Measurements from ENCODE around the gene UIMC1.
"Not testable (repeated sequence)": the region's sequence is repeated elsewhere in the genome, so short reads cannot be mapped to it uniquely, and the experiment has no call there.

Gene UIMC1

GRCh38 chr5:177006265-177006972, at the start of gene UIMC1:
Gene UIMC1, minus strand, starts transcription at chr5:177006779. Its CDS starts 24,164 bp downstream, at chr5:176982615.
- DNase-seq, result peak; percentile 65

GRCh38 chr5:177049285-177049684, 42.7 kb upstream of the UIMC1 start:
- DNase-seq, result no peak

GRCh38 chr5:177048531-177048930, 42.0 kb upstream of the UIMC1 start:
- not testable (repeated sequence) for DNase-seq

- DNase-seq, result no peak
Observed at GRCh38 chr5:177045631-177046030, 39.1 kb upstream of the UIMC1 start.

- DNase-seq, result no peak
Observed at GRCh38 chr5:177044641-177045040, 38.1 kb upstream of the UIMC1 start.

GRCh38 chr5:177043958-177044357, 37.4 kb upstream of the UIMC1 start:
- no peak for DNase-seq

GRCh38 chr5:177043114-177043513, 36.5 kb upstream of the UIMC1 start:
- no peak for DNase-seq

DNA sequence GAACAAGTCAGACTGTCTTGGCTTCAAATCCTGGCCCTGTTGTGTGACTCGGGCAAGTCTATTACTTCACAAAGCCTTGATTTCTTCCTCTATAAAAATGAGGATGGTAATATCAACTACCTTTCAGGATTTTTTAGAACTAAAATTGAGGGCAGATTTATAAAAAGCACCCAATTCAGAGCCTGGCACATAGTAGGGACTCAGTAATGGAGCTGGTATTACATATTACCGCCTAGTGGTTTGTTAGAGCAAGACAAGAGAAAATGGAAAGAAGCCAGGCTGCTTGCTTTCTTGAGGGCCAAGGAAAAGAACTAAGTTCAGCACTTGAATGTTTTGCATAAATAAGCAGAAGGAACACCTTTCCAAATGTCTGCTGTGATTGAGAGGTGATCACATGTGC, 35.4 kb upstream of the UIMC1 start:
- DNase-seq, result no peak

DNA sequence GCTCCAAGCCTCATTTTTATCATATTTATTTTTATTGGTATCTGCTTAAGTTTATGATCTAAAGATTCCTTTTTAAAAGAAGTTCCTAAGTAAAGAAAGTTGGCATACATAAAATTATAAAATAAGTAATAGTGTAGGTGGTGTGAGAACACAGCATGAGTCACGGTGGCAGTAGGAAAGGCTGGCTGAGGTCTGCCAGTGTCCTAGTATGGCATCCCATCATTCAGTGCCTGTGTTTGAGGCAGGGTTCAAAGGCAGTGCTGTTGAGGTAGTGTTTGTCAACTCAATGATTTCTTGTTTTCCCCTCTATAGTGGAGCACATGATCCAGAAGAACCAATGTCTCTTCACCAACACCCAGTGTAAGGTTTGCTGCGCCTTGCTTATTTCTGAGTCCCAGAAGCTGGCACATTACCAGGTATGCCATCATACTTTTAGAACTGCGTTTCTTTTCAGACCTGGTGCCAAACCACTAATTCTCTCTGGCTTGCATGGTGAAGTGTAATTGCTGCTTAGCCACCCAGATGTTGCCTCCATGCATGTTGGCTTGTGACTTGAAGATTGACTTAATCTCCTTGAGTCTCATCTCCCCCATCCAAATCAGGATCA, 34.3 kb upstream of the UIMC1 start:
- DNase-seq, result no peak

GRCh38 chr5:177036921-177037320, 30.3 kb upstream of the UIMC1 start:
- no peak for DNase-seq

DNA sequence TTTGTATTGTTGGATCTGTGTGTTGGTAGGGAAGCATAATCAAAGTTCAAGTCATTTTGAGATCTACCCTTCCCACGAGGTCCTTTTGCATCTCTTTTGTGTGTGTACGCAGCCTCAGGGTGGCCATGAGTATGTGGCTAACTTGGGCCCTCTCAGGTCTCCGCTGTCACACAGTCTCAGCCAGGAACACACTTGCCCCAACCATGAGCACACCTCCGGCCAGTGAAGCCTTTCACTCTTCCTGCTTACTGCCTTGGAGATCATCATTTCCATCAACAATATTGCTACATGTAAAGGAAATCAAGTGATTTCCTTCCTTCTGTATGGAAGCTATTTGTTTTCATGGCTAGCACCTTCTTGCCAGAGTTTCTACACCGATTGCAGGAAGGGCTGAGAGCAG, 29.9 kb upstream of the UIMC1 start:
- DNase-seq, result no peak

DNA sequence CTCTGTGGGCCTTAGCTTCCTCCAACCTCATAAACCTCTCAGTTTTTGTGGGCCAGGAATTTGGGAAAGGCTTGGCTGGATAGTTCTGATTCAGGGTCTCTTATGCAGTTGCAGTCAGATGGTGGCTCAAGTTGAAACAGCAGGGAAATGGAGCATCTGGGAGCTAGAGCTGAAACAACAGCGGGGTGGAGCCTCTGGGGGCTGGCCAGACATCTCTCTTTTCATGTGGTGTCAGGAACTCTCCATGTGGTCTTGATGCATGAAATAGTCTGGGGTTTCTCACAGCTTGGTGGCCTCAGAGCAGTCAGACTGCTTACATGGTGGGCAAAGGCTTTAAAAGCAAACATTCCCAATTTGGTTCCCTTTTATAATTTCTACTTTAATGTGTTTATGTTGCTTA, 29.4 kb upstream of the UIMC1 start:
- DNase-seq, result no peak

- DNase-seq, result no peak
Observed at GRCh38 chr5:177029498-177029897, 22.9 kb upstream of the UIMC1 start.

DNA sequence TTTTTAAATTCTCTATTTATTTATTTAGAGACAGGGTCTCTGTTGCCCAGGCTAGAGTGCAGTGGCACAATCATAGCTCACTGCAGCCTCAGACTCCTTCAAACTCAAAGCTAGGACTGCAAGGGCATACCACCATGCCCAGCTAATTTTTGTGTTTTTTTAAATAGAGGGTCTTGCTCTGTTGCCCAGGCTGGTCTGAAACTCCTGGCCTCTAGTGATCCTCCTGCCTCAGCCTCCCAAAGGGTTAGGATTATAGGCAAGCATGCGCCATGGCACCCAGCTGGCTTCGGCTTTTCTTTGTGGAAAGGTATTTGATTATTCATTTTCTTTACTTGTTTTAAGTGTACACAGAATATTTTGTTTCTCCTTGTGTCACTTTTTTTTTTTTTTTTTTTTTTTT, 21.1 kb upstream of the UIMC1 start:
- no peak for DNase-seq

- DNase-seq, result no peak
Observed at GRCh38 chr5:177025101-177025601, 18.6 kb upstream of the UIMC1 start.

- no peak for DNase-seq
Observed at GRCh38 chr5:177024559-177024958, 18.0 kb upstream of the UIMC1 start.

GRCh38 chr5:177023303-177023664, 16.7 kb upstream of the UIMC1 start:
- no peak for DNase-seq

DNA sequence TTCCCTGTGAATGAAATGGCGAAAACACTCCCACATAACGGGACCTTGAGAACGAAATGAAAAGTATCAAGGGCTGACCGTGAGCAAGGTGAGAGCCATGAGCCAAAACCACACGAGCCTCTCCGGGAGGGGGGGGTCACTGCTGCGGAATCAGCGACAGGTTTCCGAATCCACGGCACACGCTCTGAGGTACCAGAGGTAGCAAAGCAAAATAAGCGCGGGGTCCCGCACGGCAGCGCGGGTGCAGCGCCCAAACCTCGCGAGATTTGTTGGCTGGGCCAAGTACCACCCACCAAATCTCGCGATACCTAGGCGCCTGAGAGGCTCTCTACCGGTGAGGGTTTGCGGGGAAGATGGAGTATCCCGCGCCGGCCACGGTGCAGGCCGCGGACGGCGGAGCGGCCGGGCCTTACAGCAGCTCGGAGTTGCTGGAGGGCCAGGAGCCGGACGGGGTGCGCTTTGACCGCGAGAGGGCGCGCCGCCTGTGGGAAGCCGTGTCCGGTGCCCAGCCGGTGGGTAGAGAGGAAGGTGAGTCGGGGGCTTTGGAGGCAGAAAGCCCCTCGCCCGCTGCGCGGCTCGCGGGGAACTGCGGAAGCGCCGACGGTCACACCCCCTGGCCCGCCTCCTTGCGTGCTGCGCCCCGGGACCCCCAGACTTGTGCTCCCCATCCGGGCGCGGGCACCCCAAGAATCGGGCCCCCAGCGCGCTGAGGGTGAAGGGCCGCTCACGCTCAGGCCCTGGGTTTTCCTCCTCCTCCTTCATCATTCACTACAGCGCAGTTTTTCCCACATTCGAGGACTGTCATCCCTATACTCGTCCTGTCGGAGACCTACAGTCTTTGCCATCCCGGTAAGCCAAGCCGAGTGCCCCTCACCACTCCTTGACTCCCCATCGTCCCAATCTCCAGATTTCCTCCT, 16.1 kb upstream of the UIMC1 start, which contains the start of gene ZNF346:
ZNF346 (plus strand) TSS at position 311 of the 917 bp plus-strand sequence; CDS start at position 354, 43 bp downstream.
- peak; percentile 51 for DNase-seq

DNA sequence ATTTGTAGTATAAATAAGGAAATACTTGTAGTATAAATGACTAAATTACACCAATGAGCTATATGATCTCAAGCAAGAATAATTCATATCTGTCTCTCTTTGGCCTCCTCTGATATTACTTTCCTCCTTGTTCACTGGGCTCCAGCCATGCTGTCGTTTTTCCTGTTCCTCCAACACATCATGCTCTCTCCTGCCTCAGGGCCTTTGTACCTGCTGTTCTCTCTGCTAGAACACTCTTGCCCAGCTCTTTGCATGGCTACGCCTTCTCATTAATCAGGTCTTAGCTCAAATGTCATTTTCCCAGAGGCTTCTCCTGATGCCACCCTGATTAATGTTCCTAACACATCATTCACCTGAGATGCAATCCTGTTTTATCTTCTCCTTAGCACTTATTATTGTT, 13.5 kb upstream of the UIMC1 start:
- DNase-seq, result no peak

- no peak for DNase-seq
Observed at GRCh38 chr5:177018341-177018740, 11.8 kb upstream of the UIMC1 start.

DNA sequence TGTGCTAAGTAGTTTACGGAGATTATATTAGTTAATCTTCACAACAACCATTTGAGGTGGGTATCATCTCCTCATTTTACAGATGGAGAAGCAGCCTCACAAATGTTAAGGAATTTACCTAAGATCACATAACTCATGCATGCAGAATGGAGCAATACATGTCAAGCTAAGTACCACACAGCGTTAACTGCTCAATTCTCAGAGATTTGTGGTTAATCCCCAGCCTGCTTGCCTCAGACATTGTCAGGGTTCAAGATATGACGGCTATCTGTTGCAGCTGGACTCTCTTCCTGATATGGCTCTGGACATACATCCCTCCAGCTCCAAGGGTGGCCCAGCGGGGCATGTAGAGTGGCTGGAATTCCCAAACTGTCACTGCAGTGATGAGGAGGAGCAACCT, 8.6 kb upstream of the UIMC1 start:
- no peak for DNase-seq

DNA sequence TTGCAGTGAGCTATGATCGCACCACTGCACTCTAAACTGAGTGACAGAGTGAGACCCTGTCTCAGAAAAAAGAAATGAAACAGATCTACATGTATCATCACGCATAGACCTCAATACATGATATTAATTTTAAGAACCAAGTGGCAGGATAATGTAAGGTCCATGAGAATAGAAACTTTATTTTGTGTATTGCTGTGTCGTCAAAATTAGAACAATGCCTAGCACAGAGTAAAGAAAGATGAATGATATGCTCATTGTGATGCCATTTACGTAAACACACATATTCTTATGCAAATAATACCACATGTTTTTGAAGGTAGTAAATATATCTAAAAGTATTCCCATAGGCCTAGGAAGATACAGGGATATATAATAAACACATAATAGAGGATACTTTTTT, 3.6 kb upstream of the UIMC1 start:
- DNase-seq, result no peak

DNA sequence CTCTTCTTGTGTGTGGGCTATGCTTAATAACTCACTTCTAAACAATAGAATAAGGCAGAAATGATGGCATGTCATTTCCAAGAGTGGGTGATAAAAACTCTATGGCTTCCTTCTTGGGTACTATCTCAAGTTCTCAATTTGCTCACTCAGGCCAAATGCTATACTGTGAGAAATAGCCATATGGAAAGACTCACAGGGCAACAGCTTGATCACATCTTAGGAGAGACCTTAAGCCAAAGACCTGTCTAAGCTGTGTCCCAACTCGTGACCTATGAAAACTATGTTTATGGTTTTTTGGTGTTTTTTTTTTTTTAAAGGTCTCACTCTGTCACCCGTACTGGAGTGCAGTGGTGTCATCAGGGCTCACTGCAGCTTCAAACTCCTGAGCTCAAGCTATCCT, 2.1 kb upstream of the UIMC1 start:
- DNase-seq, result no peak
